GM21717 (cell line): ENCODE measurements around the gene SLC12A5.
"Not testable (repeated sequence)": the region's sequence is repeated elsewhere in the genome, so short reads cannot be mapped to it uniquely, and the experiment has no call there.

Source experiments
- ATAC-seq: cut with Tn5 transposase; IDR thresholded peaks from one replicate; pipeline ENCODE4 v1.9.1; 2021; ENCODE audit warnings: mild to moderate bottlenecking, moderate library complexity; ENCODE audit not compliant: unreplicated experiment

SLC12A5 gene

GRCh38 chr20:46028772-46029371, at the start of gene SLC12A5:
Gene SLC12A5 (plus strand): TSS chr20:46029215. CDS start chr20:46029345, 130 bp downstream.
- ATAC-seq = no peak

GRCh38 chr20:45981261-45981660, 47.8 kb upstream of the SLC12A5 start:
- ATAC-seq = no peak

- ATAC-seq = no peak
These were observed 45.7 kb upstream of the SLC12A5 start for GRCh38 chr20:45983279-45983743.

GRCh38 chr20:45985573-45985972, 43.4 kb upstream of the SLC12A5 start:
- ATAC-seq = no peak

- no peak for ATAC-seq
These were observed 41.8 kb upstream of the SLC12A5 start for GRCh38 chr20:45987108-45987780.

GRCh38 chr20:45988830-45989229, 40.2 kb upstream of the SLC12A5 start:
- not testable (repeated sequence) for ATAC-seq

GRCh38 chr20:45991616-45992015, 37.4 kb upstream of the SLC12A5 start:
- ATAC-seq = no peak

- ATAC-seq = no peak
These were observed 35.6 kb upstream of the SLC12A5 start for GRCh38 chr20:45993197-45993951.

- ATAC-seq = no peak
These were observed 34.1 kb upstream of the SLC12A5 start for GRCh38 chr20:45994761-45995493.

- not testable (repeated sequence) for ATAC-seq
These were observed 33.4 kb upstream of the SLC12A5 start for GRCh38 chr20:45995495-45996097.

GRCh38 chr20:45997187-45997586, 31.8 kb upstream of the SLC12A5 start:
- ATAC-seq = no peak

GRCh38 chr20:45998337-45998736, 30.7 kb upstream of the SLC12A5 start:
- ATAC-seq = no peak

- ATAC-seq = no peak
These were observed 30.3 kb upstream of the SLC12A5 start for GRCh38 chr20:45998761-45999160.

GRCh38 chr20:45999557-46000261, 29.3 kb upstream of the SLC12A5 start:
- ATAC-seq = no peak

GRCh38 chr20:46000262-46000996, 28.6 kb upstream of the SLC12A5 start:
- no peak for ATAC-seq

- ATAC-seq = no peak
These were observed 27.5 kb upstream of the SLC12A5 start for GRCh38 chr20:46001498-46001897.

- ATAC-seq = no peak
These were observed 27.0 kb upstream of the SLC12A5 start for GRCh38 chr20:46002008-46002407.

GRCh38 chr20:46004187-46004586, 24.8 kb upstream of the SLC12A5 start:
- no peak for ATAC-seq

GRCh38 chr20:46004889-46005473, 24.0 kb upstream of the SLC12A5 start:
- ATAC-seq = no peak
